HT-29 (cell line): ENCODE measurements around the gene GNG2. TPM values are rescaled to one million over a fixed set of nuclear protein-coding genes. Genes with fewer than 3 reads are reported as not detected.

Experiments
- DNase-seq: peaks from one replicate; pipeline ENCODE4 v3.0.0-alpha.2; 2015; ENCODE audit warnings: low spot score
- total RNA-seq: library from RNA; depleted of rRNA; stranded (reverse); fragments of >200 nt; shearing (Covaris generic); gene quantifications from 2 replicates; pipeline ENCODE4 v1.2.3, GENCODE V29; 2014

The GNG2 gene
- total RNA-seq, 1 experiment from 2014 or later, result not detected

DNA sequence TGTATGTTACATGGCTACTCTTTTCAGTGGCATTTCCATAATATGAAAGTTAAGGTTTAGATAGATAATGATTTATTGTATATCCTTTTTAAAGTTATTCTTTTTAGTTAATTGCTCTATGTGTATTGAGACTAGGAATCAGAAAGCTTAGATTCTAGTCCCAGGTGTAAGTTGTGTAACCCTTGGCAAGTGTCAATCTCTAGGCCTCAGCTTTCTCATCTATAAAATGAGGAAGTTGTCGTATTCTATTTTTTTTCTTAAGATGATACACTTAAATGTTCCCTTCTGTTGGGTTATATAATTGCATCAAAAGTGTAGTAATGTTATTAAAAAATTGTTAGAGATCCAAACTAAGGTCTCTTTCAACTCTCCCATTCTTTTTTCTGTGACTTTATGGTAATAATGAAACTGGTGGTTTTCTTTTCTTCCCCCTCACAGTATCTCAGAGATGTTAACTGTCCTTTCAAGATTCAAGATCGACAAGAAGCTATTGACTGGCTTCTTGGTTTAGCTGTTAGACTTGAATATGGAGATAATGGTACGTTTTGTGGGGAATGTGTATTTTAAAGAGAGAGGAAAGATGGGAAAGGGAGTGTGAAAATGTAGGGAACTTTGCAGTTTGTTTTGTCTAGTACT lies 133.0 kb downstream of the GNG2 start:
- DNase-seq, result no peak

- DNase-seq, result peak; percentile 25
These were observed 135.8 kb downstream of the GNG2 start for GRCh38 chr14:51996148-51996746.

DNA sequence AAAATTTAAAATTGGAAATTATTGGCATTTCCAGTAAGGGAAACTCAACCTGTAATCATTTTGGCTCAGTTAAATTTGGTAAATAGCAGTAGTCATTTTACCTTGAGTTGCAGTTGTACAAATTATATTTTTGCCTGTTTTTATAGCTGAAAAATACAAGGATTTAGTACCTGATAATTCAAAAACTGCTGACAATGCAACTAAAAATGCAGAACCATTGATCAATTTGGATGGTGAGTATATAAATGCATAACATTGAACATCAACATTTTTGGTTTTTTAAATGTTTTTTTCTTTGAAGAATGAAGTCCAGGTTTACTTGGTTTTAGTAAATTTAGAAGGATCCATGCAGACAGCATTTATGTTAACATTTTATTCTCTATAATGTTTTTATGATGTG lies 137.9 kb downstream of the GNG2 start:
- no peak for DNase-seq

GRCh38 chr14:51999084-51999483 lies 138.7 kb downstream of the GNG2 start:
- no peak for DNase-seq

GRCh38 chr14:52000019-52000582 lies 139.7 kb downstream of the GNG2 start:
- DNase-seq, result no peak

DNA sequence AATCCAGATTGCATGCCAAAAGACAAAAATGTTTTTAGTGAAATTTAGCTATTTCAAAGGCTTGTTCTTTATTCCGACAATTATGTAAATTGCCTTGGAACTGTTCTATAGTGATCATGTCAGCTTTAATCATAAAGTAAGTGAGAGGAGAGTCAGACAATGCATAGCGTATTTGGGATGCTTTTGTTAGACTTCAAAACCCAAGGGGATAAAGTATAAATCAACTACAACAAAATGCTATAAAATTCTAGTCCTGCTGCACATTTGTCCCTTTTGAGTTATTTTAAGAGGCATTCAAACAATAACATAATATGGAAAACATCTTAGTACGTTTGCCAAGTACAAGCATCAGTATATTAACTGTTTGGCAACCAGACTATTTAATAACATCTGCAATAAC lies 140.3 kb downstream of the GNG2 start:
- DNase-seq, result no peak

DNA sequence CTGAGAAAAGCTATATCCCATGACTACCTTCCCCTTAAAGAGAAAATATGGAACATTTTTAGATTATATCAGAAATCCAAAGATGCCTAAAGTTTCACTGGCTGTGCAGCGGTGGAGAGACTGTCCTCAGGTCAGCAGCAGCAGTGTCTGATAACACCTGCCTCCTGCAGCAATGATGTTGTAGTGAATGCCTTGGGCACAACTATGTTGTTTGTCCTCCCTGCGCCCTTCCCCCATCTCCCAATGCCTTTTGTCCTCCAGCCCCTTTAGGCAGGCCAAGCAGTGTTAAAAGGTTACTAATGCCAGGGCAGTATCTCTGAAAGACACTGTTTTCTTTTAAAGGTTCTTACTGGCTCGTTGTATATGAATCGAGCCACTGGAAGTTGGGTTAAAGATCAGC lies 142.1 kb downstream of the GNG2 start:
- DNase-seq, result no peak

- no peak for DNase-seq
These were observed 142.9 kb downstream of the GNG2 start for GRCh38 chr14:52003324-52003723.

DNA sequence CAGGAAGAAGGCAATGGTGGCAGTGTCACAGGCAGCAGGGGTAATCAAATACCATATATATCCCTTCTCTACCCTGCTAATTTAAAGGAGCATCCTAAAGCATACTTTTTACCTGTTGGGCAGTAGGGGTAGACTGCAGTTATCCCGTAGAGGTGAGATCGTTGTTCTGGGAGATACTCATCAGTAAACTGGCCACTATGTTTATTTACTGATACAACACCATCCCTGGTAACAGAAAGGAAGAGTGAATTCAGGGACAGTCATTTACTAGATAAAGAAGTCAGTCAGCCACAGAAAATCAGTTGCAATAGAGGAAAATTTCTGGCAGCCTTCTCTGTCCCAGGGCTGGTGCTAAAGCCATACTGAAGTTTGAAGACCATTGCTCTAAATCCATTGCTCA lies 145.2 kb downstream of the GNG2 start:
- no peak for DNase-seq

GRCh38 chr14:52006361-52006760 lies 145.9 kb downstream of the GNG2 start:
- DNase-seq, result no peak

GRCh38 chr14:52007211-52007610 lies 146.8 kb downstream of the GNG2 start:
- DNase-seq, result no peak

- no peak for DNase-seq
These were observed 147.2 kb downstream of the GNG2 start for GRCh38 chr14:52007637-52008036.

DNA sequence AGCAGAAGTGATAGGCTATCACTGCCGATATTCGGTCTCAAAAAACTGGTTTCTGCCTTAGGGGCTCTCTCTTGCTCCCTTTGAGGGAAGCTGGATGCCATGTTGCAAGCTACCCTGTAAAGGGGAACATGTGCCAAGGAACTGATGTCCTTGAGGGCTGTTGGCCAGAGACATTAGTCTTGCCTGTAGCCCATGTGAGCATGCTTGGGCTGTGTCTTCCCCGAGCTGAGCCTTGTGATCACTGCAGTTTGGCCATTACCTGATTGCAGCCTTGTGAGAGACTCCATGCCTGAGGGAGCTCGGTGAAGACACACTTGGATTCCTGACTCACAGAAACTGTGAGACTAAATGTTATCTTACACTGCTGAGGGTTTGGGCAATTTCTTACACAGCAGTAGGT lies 147.7 kb downstream of the GNG2 start:
- no peak for DNase-seq

GRCh38 chr14:52010173-52010693 lies 149.8 kb downstream of the GNG2 start:
- DNase-seq, result no peak

GRCh38 chr14:52011523-52011922 lies 151.1 kb downstream of the GNG2 start:
- no peak for DNase-seq

- DNase-seq, result no peak
These were observed 152.2 kb downstream of the GNG2 start for GRCh38 chr14:52012635-52013034.

- no peak for DNase-seq
These were observed 153.7 kb downstream of the GNG2 start for GRCh38 chr14:52013984-52014600.

DNA sequence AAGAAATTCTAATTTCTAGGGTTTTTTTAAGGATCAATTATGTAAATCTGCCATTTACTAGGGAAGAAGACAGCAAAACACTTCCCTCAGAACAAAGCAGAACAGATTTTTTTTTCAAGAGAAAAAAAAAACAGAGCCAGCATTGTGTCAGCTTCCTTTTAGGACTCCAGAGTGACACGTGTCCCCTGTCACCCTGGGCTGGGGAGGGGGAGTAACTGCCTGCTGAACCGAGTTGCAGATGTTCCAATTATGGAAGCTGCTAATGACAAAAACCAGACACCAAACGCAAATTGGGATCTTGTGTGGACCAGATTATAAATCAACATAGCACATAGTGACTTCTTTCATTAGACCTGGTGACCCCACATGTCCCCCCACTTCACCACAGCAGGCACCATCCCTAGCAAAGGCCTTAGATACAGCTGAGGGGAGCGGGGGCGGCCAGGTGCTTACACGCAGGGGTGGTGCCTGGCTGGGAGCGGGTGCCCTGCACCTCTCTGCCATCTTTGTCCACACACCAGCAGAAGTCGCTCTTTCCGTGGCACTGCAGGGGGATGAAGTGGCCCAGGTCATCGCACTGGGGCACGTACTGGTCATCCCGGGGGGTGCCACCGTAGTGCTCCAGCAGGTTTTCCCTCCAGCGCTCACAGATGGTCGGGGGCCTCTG lies 154.3 kb downstream of the GNG2 start:
- DNase-seq, result no peak

DNA sequence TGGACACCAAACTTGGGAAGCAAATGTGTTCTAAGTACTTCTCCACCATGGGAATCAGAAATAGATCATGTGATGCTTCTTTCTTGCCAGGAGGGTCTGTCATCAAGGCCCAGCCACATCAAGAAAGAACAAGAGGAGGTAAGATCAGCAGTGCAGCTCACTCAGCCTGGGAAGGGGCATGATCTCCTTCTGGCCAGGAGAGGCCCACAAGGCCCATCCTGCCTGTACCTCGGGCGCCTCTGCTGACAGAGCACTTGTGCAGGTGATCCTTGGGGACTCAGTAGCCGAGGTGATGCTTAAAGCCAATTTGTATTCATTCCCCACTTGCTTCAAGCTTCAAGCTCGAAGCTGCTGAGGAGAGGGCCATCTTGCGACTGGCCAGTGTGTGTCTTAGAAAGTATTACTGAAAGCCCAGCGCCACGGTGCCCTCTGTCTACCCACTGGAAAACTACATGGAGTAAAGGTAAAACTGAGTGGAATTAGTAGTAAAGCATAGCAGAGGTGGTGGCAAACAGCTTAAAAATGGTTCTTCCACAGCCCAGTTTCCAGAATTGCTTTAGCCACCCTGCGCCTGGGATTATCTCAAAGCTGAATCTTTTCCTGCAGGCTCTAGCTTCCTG lies 155.1 kb downstream of the GNG2 start:
- peak; percentile 16 for DNase-seq

- DNase-seq, result peak; percentile 31
These were observed 157.8 kb downstream of the GNG2 start for GRCh38 chr14:52018252-52018651.

DNA sequence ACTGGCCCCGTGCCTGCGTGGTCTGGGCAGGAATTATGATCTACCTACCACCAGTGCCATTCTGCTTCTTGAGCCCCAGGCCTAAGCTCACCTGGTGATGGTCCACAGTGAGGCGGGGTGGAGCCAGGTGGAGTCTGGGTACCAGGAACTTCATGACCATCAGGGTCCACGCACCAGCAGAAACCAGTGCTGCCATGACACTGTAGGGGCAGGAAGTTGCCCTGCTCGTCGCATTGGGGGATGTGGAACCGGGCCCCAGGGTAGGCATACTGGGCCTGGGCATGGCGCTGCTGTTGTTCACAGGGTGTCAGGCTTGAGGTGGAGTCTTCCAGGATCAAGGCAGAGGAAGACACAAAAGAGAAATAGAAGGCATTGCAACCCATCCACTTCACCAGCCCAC lies 158.6 kb downstream of the GNG2 start:
- DNase-seq, result no peak
